ENCODE results near the gene PINK1.

DNA sequence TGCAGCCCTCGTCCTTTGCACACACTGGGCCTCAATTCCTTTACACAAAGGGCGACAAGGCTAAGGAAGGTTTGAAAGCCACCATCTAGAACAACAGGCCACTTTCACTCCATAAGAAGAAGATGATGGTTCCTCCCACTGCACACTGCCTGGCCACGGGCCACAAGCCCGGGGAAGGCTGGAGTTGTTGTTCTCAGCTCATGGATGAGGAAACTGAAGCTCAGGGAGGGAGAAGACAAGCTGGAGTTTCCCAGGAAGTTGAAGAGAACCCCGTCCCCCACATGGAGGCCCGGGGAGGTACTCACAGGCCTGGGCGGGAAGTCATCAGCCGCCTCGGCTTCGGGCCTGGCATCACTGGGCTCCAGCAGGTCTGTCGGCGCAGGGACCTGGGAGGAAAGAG, 52.5 kb downstream of the PINK1 start:
- TF ChIP-seq CTCF (IDR thresholded peaks at IDR 0.05; ENCODE audit: low read length), result no peak
- no peak for TF ChIP-seq EZH2 (IDR thresholded peaks at IDR 0.05; ENCODE audit: borderline replicate concordance, low read length)

All from OCI-LY1 (cell line).